Measurements from ENCODE around the gene SH2D2A.

SH2D2A gene

GRCh38 chr1:156816561-156817328 lies at the start of gene SH2D2A:
SH2D2A (minus strand) TSS chr1:156816848; CDS start chr1:156816708, 140 bp downstream.
- DNase-seq (ENCODE audit: low read depth) = peak; percentile 98

- DNase-seq (ENCODE audit: low read depth) = no peak
Measured at GRCh38 chr1:156865865-156866248, 49.2 kb upstream of the SH2D2A start.

GRCh38 chr1:156865258-156865657 lies 48.6 kb upstream of the SH2D2A start:
- DNase-seq (ENCODE audit: low read depth) = no peak

- DNase-seq (ENCODE audit: low read depth) = no peak
Measured at GRCh38 chr1:156864796-156865195, 48.1 kb upstream of the SH2D2A start.

- DNase-seq (ENCODE audit: low read depth) = no peak
Measured at GRCh38 chr1:156863631-156864030, 47.0 kb upstream of the SH2D2A start.

GRCh38 chr1:156862997-156863599 lies 46.5 kb upstream of the SH2D2A start:
- DNase-seq (ENCODE audit: low read depth) = no peak

GRCh38 chr1:156862584-156862983 lies 45.9 kb upstream of the SH2D2A start:
- no peak for DNase-seq (ENCODE audit: low read depth)

GRCh38 chr1:156860628-156861423 lies 44.2 kb upstream of the SH2D2A start, which contains the start of gene NTRK1:
NTRK1 (plus strand) TSS chr1:156860865; CDS start chr1:156860935, 70 bp downstream.
- peak; percentile 38 for DNase-seq (ENCODE audit: low read depth)

GRCh38 chr1:156860113-156860627 lies 43.5 kb upstream of the SH2D2A start:
- no peak for DNase-seq (ENCODE audit: low read depth)

- DNase-seq (ENCODE audit: low read depth) = no peak
Measured at GRCh38 chr1:156859523-156860112, 43.0 kb upstream of the SH2D2A start.

- no peak for DNase-seq (ENCODE audit: low read depth)
Measured at GRCh38 chr1:156858959-156859522, 42.4 kb upstream of the SH2D2A start, which contains the start of gene INSRR. INSRR (minus strand) TSS chr1:156859117; CDS start chr1:156858621, 496 bp downstream.

- DNase-seq (ENCODE audit: low read depth) = no peak
Measured at GRCh38 chr1:156858555-156858956, 41.9 kb upstream of the SH2D2A start.

GRCh38 chr1:156857532-156857931 lies 40.9 kb upstream of the SH2D2A start:
- no peak for DNase-seq (ENCODE audit: low read depth)

- DNase-seq (ENCODE audit: low read depth) = no peak
Measured at GRCh38 chr1:156856282-156856785, 39.7 kb upstream of the SH2D2A start.

- no peak for DNase-seq (ENCODE audit: low read depth)
Measured at GRCh38 chr1:156854634-156855033, 38.0 kb upstream of the SH2D2A start.

GRCh38 chr1:156853761-156854160 lies 37.1 kb upstream of the SH2D2A start:
- DNase-seq (ENCODE audit: low read depth) = no peak

GRCh38 chr1:156852418-156852874 lies 35.8 kb upstream of the SH2D2A start:
- no peak for DNase-seq (ENCODE audit: low read depth)

- DNase-seq (ENCODE audit: low read depth) = no peak
Measured at GRCh38 chr1:156851779-156852417, 35.2 kb upstream of the SH2D2A start.

- DNase-seq (ENCODE audit: low read depth) = no peak
Measured at GRCh38 chr1:156849151-156849496, 32.5 kb upstream of the SH2D2A start.

- peak; percentile 48 for DNase-seq (ENCODE audit: low read depth)
Measured at GRCh38 chr1:156848461-156849150, 32.0 kb upstream of the SH2D2A start.
